Endothelial cell (in vitro differentiated cells): Measurements from ENCODE around the gene ZNF618. TPM values are rescaled to one million over a fixed set of nuclear protein-coding genes. Genes with fewer than 3 reads are reported as not detected.

Experiments used
- DNase-seq: peaks from one replicate; pipeline ENCODE4 v3.0.0; 2021; ENCODE audit warnings: low spot score
- H3K27ac Mint-ChIP-seq: one replicate; pipeline ENCODE4 v1.8.0; 2021; ENCODE audit warnings: mixed read lengths, inconsistent platforms; ENCODE audit not compliant: unreplicated experiment
- H3K27me3 Mint-ChIP-seq: one replicate; pipeline ENCODE4 v1.8.0; 2021; ENCODE audit warnings: mild to moderate bottlenecking, moderate library complexity, mixed read lengths, inconsistent platforms; ENCODE audit not compliant: unreplicated experiment
- H3K36me3 Mint-ChIP-seq: one replicate; pipeline ENCODE4 v1.8.0; 2021; ENCODE audit warnings: mild to moderate bottlenecking, low read depth, mixed read lengths, inconsistent platforms; ENCODE audit not compliant: unreplicated experiment
- H3K4me1 Mint-ChIP-seq: one replicate; pipeline ENCODE4 v1.8.0; 2021; ENCODE audit warnings: mild to moderate bottlenecking, mixed read lengths, inconsistent platforms; ENCODE audit not compliant: unreplicated experiment
- H3K4me3 Mint-ChIP-seq: one replicate; pipeline ENCODE4 v1.8.0; 2021; ENCODE audit warnings: mild to moderate bottlenecking, mixed read lengths, inconsistent platforms; ENCODE audit not compliant: unreplicated experiment
- H3K9me3 Mint-ChIP-seq: one replicate; pipeline ENCODE4 v1.8.0; 2021; ENCODE audit warnings: mixed read lengths, inconsistent platforms; ENCODE audit not compliant: unreplicated experiment
- total RNA-seq: library from RNA; stranded (reverse); fragmentation: NEBNext Ultra II Directional; extraction: Animal tissue kit (Norgen Biotek cat#: 25700); gene quantifications from one replicate; pipeline ENCODE4 v1.2.1, GENCODE V29; 2021; ENCODE audit not compliant: unreplicated experiment
- TF ChIP-seq, protein P1 (sequence below): fragments of 200-600 bp; sonication (generic); IDR thresholded peaks from one replicate; pipeline ENCODE4 v1.5.0; 2021; ENCODE audit warnings: antibody characterized with exemption; ENCODE audit not compliant: unreplicated experiment

Gene ZNF618
- total RNA-seq, 1 donor from 2014 or later: 35.0 TPM

GRCh38 chr9:113978725-113979342 lies 102.7 kb downstream of the ZNF618 start:
- TF ChIP-seq, protein P1, sequence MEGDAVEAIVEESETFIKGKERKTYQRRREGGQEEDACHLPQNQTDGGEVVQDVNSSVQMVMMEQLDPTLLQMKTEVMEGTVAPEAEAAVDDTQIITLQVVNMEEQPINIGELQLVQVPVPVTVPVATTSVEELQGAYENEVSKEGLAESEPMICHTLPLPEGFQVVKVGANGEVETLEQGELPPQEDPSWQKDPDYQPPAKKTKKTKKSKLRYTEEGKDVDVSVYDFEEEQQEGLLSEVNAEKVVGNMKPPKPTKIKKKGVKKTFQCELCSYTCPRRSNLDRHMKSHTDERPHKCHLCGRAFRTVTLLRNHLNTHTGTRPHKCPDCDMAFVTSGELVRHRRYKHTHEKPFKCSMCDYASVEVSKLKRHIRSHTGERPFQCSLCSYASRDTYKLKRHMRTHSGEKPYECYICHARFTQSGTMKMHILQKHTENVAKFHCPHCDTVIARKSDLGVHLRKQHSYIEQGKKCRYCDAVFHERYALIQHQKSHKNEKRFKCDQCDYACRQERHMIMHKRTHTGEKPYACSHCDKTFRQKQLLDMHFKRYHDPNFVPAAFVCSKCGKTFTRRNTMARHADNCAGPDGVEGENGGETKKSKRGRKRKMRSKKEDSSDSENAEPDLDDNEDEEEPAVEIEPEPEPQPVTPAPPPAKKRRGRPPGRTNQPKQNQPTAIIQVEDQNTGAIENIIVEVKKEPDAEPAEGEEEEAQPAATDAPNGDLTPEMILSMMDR: no peak
- Mint-ChIP-seq H3K27ac (no peak overlapping the region), H3K27me3 (peaks cover 3% of the 10 kb centered on the region), H3K4me3 (no peak overlapping the region), H3K36me3 (peaks cover 3% of the 10 kb centered on the region), H3K9me3 (no peaks in the 10 kb centered on the region), H3K4me1 (no peaks in the 10 kb centered on the region)
- DNase-seq: no peak

- H3K36me3 Mint-ChIP-seq: peaks cover 3% of the 10 kb centered on the region
- H3K9me3 Mint-ChIP-seq: no peaks in the 10 kb centered on the region
Observed at GRCh38 chr9:113979343-113980127, 103.4 kb downstream of the ZNF618 start.

GRCh38 chr9:113984639-113985380 lies 108.7 kb downstream of the ZNF618 start:
- TF ChIP-seq, protein P1: no peak

More at GRCh38 chr9:113979343-113980127, 103.4 kb downstream of the ZNF618 start:
- no peak overlapping the region for H3K4me3 Mint-ChIP-seq
- H3K27ac Mint-ChIP-seq: no peak overlapping the region
- no peak for DNase-seq
- H3K4me1 Mint-ChIP-seq: no peaks in the 10 kb centered on the region
- H3K27me3 Mint-ChIP-seq: peaks cover 3% of the 10 kb centered on the region
- TF ChIP-seq, protein P1: no peak

GRCh38 chr9:113985968-113986585 lies 110.0 kb downstream of the ZNF618 start:
- DNase-seq: no peak

More at GRCh38 chr9:113984639-113985380, 108.7 kb downstream of the ZNF618 start:
- Mint-ChIP-seq H3K9me3 (no peaks in the 10 kb centered on the region), H3K4me3 (no peak overlapping the region), H3K36me3 (peaks cover 27% of the 10 kb centered on the region), H3K27me3 (peaks cover 8% of the 10 kb centered on the region), H3K4me1 (no peaks in the 10 kb centered on the region), H3K27ac (no peak overlapping the region)
- DNase-seq: no peak

More at GRCh38 chr9:113985968-113986585, 110.0 kb downstream of the ZNF618 start:
- Mint-ChIP-seq H3K27me3 (peaks cover 8% of the 10 kb centered on the region), H3K4me3 (no peak overlapping the region), H3K27ac (no peak overlapping the region), H3K9me3 (no peaks in the 10 kb centered on the region), H3K36me3 (peaks cover 32% of the 10 kb centered on the region), H3K4me1 (no peaks in the 10 kb centered on the region)
- TF ChIP-seq, protein P1: no peak
